Suprapubic skin (tissue), 3 donors: ENCODE results near the gene MYO5A.

Experiments
- EP300 ChIP-seq: sonication (generic); formaldehyde crosslinking; IDR thresholded peaks from one replicate; pipeline ENCODE4 v1.6.1; 2017; ENCODE audit warnings: antibody characterized with exemption
- TF ChIP-seq, protein P1 (sequence below), 2 donors: fragments of 200-600 bp in 1 of 2; fragments of 450-650 bp in 1 of 2; sonication (generic) in 1 of 2; IDR thresholded peaks; one replicate each; pipeline ENCODE4 v1.5.1; 2016 to 2019; ENCODE audit warnings: antibody characterized with exemption in 2 of 2, mild to moderate bottlenecking in 1 of 2, moderate library complexity in 1 of 2

DNA sequence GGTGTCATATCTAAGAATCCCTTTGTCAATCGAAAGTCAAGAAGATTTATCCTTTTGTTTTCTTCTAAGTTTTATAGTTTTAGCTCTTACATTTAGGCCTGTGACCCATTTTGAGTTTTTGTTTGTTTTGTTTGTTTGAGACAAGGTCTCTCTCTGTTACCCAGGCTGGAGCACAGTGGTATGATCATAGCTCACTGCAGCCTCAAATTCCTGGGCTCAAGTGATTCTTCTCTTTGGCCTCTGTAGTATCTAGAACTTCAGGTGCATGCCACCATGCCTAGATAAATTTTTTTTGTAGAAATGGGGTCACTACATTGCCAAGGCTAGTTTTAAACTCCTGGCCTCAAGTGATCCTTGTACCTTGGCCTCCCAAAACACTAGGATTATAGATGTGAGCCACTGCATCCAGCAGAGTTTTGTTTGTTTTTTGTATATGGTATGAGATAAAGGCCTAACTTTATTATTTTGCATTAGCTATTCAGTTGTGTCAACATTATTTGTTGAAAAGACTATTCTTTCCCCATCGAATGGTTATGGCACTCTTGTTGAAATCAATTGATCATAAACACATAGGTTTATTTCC, 227.3 kb downstream of the MYO5A start:
- TF ChIP-seq, protein P1, sequence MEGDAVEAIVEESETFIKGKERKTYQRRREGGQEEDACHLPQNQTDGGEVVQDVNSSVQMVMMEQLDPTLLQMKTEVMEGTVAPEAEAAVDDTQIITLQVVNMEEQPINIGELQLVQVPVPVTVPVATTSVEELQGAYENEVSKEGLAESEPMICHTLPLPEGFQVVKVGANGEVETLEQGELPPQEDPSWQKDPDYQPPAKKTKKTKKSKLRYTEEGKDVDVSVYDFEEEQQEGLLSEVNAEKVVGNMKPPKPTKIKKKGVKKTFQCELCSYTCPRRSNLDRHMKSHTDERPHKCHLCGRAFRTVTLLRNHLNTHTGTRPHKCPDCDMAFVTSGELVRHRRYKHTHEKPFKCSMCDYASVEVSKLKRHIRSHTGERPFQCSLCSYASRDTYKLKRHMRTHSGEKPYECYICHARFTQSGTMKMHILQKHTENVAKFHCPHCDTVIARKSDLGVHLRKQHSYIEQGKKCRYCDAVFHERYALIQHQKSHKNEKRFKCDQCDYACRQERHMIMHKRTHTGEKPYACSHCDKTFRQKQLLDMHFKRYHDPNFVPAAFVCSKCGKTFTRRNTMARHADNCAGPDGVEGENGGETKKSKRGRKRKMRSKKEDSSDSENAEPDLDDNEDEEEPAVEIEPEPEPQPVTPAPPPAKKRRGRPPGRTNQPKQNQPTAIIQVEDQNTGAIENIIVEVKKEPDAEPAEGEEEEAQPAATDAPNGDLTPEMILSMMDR (IDR thresholded peaks at IDR 0.05), result no peak
- no peak for TF ChIP-seq EP300
